PC-3 (cell line): ENCODE measurements around the gene CDH12.

Experiments
- EZH2 ChIP-seq: fragments of 300-600 bp; sonication (generic); IDR thresholded peaks from one replicate; pipeline ENCODE4 v1.6.1; 2017; ENCODE audit warnings: antibody characterized with exemption, mild to moderate bottlenecking, low read length; ENCODE audit not compliant: unreplicated experiment
- EZH2phosphoT487 ChIP-seq: fragments of 300-600 bp; sonication (generic); IDR thresholded peaks from 2 replicates; pipeline ENCODE4 v1.6.1; 2018; ENCODE audit warnings: mild to moderate bottlenecking, antibody characterized with exemption, low read length, borderline replicate concordance
- TF ChIP-seq, protein P1 (sequence below): fragments of 300-600 bp; sonication (generic); conservative IDR thresholded peaks from 2 replicates; pipeline ENCODE4 v1.5.1; 2017; ENCODE audit warnings: antibody characterized with exemption, low read depth, mild to moderate bottlenecking, low read length

DNA sequence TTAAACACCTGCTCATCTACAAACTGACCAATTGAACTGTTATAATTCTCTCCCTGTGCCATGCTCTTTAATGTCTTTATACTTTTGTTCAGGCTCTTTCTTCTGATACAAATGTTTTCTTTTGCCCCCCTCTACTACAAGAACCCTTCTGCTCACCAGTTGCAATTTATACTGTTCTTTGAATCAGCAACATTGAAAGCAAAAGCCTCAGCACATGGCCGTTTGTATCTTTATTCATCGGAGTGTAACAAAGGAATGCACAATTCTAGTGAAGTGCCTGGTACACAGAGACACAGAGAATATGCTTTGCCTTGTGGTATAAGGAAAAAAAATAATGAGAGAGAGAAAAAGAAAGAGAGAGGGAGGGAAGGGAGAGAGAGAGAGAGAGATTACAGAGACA, 547.1 kb downstream of the CDH12 start:
- TF ChIP-seq, protein P1, sequence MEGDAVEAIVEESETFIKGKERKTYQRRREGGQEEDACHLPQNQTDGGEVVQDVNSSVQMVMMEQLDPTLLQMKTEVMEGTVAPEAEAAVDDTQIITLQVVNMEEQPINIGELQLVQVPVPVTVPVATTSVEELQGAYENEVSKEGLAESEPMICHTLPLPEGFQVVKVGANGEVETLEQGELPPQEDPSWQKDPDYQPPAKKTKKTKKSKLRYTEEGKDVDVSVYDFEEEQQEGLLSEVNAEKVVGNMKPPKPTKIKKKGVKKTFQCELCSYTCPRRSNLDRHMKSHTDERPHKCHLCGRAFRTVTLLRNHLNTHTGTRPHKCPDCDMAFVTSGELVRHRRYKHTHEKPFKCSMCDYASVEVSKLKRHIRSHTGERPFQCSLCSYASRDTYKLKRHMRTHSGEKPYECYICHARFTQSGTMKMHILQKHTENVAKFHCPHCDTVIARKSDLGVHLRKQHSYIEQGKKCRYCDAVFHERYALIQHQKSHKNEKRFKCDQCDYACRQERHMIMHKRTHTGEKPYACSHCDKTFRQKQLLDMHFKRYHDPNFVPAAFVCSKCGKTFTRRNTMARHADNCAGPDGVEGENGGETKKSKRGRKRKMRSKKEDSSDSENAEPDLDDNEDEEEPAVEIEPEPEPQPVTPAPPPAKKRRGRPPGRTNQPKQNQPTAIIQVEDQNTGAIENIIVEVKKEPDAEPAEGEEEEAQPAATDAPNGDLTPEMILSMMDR = no peak
- no peak for TF ChIP-seq EZH2
- no peak for TF ChIP-seq EZH2phosphoT487
